ENCODE data around the gene VGLL1. TPM values are rescaled to one million over a fixed set of nuclear protein-coding genes. Genes with fewer than 3 reads are reported as not detected.
A peak's percentile ranks its signal among the peaks of the same experiment; 100 is the strongest.

The VGLL1 gene
- total and polyA plus RNA-seq, 10 of the 15 experiments (the other 5 are each of a cell fraction or from before 2014, with no cell fraction given) = not detected

DNA sequence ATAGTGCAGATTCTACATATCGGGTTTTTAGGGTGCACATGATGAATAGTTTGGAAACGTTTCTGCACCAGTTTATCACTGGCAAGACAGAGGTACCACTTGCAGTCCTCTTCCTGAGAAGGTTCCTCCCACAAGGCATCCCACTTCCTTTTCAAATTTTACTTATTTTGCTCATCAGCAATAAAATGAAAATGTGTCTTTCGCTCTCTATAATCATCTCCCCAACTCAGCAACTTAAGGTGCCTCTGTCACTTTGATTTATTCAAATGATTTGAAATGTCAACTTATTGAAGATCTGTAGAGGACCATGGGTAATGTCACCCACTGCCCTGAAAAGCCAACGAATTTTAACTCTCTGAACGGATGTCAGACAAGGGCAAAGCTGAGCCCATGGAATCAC, 53.2 kb downstream of the VGLL1 start:
- CTCF ChIA-PET = interaction anchor here (1.4 to 1.9 kb wide), 3 partner anchors 9 to 108 kb away, joined by 3 to 6 read pairs (median 6); no protein-coding TSS in a partner anchor
- intact Hi-C loops (cut with micrococcal nuclease; ENCODE audit: unreplicated experiment) = no loop called here
- Histone ChIP-seq H2AFZ (ENCODE audit: control insufficient read depth, low read depth, low read length) (no peak overlapping the region; the same call in 1 of the 2 replicates), H3K4me2 (ENCODE audit: control insufficient read depth, insufficient read depth) (peak overlapping the region; percentile 46), H3K4me3 (peak overlapping the region; percentile 10; the same call in 1 of the 2 replicates), H4K20me1 (ENCODE audit: control insufficient read depth, insufficient read depth) (no peaks in the 10 kb centered on the region), H3K36me3 (ENCODE audit: control insufficient read depth in 2 of 2, insufficient read depth in 2 of 2, low read length in 1 of 2) (no peaks in the 10 kb centered on the region), H3K27me3 (replicated peaks in 1 of 2; ENCODE audit: control insufficient read depth in 2 of 2, insufficient read depth in 2 of 2, low read length in 1 of 2) (no peaks in the 10 kb centered on the region), H3K79me2 (ENCODE audit: control insufficient read depth, insufficient read depth, low read length) (no peaks in the 10 kb centered on the region), H3K9me3 (replicated peaks; ENCODE audit: control insufficient read depth, insufficient read depth, low read length) (no peaks in the 10 kb centered on the region), H3K27ac (ENCODE audit: control insufficient read depth, insufficient read depth) (peak overlapping the region; percentile 27; the same call in 1 of the 2 replicates), H3K9ac (ENCODE audit: control insufficient read depth, insufficient read depth, low read length) (no peak overlapping the region), H3K4me1 (ENCODE audit: control insufficient read depth, insufficient read depth, low read length) (peaks cover 25% of the 10 kb centered on the region)
- BruUV-seq (replicated peaks) = no TSS peak
- ATAC-seq (no peak), FAIRE-seq (no peak), DNase-seq (ENCODE audit: low read depth, low spot score) (no peak)
- in situ Hi-C loops (cut with MboI) = no loop called here
- TF ChIP-seq SIX5 (IDR thresholded peaks at IDR 0.05; ENCODE audit: low read depth, low read length, severe bottlenecking) (no peak), BMI1 (IDR thresholded peaks at IDR 0.05; ENCODE audit: borderline replicate concordance) (no peak), RCOR1 (conservative IDR thresholded peaks at IDR 0.05; ENCODE audit: low read depth, low read length) (no peak), GATAD2B (conservative IDR thresholded peaks at IDR 0.05; ENCODE audit: low read depth) (no peak), NBN (IDR thresholded peaks at IDR 0.05) (no peak)
- 37% methylated on average over 5 of the region's 5 CpGs for WGBS (ENCODE audit: insufficient coverage, insufficient replicate concordance, low lambda C conversion rate, missing lambda C conversion rate)
- SMC1A ChIA-PET (ENCODE audit: uncharacterized antibody, unreplicated experiment) = interaction anchor here (0.9 to 2.4 kb wide), 4 partner anchors 9 to 109 kb away, joined by 3 to 5 read pairs (median 4); no protein-coding TSS in a partner anchor
- POLR2A ChIA-PET = interaction anchor here (0.6 kb wide), 1 partner anchor 88 kb away, joined by 6 read pairs; no protein-coding TSS in a partner anchor
- RAD21 ChIA-PET (ENCODE audit: unreplicated experiment) = interaction anchor here (1.4 to 1.8 kb wide), 3 partner anchors 11 to 557 kb away, joined by 3 to 4 read pairs (median 3); no protein-coding TSS in a partner anchor

DNA sequence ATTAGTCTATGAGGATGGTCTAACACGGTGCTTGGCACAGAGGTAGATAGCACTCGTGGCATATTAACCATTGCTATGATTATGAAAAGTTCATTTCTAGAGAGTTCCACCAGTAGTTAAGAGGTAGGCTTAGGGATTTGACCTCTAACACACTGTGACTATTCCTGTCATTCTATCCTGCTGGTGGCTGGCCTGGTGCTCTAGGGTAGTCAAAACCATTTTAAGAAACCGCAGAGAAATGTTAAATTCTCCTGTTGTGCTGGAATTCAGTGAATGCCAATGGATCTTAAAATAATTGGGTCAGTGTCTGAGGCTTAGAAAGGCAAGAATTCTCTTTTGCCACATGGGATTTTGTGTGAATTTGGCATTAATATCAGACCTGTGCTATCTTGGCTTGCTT, 53.9 kb downstream of the VGLL1 start:
- CTCF ChIA-PET = interaction anchor here (1.5 to 1.9 kb wide), 3 partner anchors 8 to 108 kb away, joined by 6 read pairs; no protein-coding TSS in a partner anchor
- SMC1A ChIA-PET (ENCODE audit: uncharacterized antibody, unreplicated experiment) = interaction anchor here (1.5 to 2.4 kb wide), 2 partner anchors 8 to 9 kb away, joined by 5 read pairs; no protein-coding TSS in a partner anchor
- RAD21 ChIA-PET (ENCODE audit: unreplicated experiment) = interaction anchor here (1.4 kb wide), 1 partner anchor 11 kb away, joined by 3 read pairs; no protein-coding TSS in a partner anchor
- H3K27ac ChIP-seq (ENCODE audit: control insufficient read depth, insufficient read depth) = peak overlapping the region; percentile 27
- H3K4me2 ChIP-seq (ENCODE audit: control insufficient read depth, insufficient read depth) = peak overlapping the region; percentile 46; the same call in 1 of the 2 replicates
- no peaks in the 10 kb centered on the region for H3K27me3 ChIP-seq (replicated peaks in 1 of 2; ENCODE audit: control insufficient read depth in 2 of 2, insufficient read depth in 2 of 2, low read length in 1 of 2)
- H3K9ac ChIP-seq (ENCODE audit: control insufficient read depth, insufficient read depth, low read length) = no peak overlapping the region
- intact Hi-C loops (cut with micrococcal nuclease; ENCODE audit: unreplicated experiment) (no loop called here), in situ Hi-C loops (cut with MboI) (no loop called here)
- no peaks in the 10 kb centered on the region for H3K9me3 ChIP-seq (replicated peaks; ENCODE audit: control insufficient read depth, insufficient read depth, low read length)
- peaks cover 25% of the 10 kb centered on the region for H3K4me1 ChIP-seq (ENCODE audit: control insufficient read depth, insufficient read depth, low read length)
- ATAC-seq (no peak), FAIRE-seq (no peak), DNase-seq (ENCODE audit: low read depth, low spot score) (no peak)
- no peak overlapping the region for H3K4me3 ChIP-seq
- no peaks in the 10 kb centered on the region for H3K36me3 ChIP-seq (ENCODE audit: control insufficient read depth in 2 of 2, insufficient read depth in 2 of 2, low read length in 1 of 2)
- H2AFZ ChIP-seq (ENCODE audit: control insufficient read depth, low read depth, low read length) = peak overlapping the region; percentile 54
- no peaks in the 10 kb centered on the region for H4K20me1 ChIP-seq (ENCODE audit: control insufficient read depth, insufficient read depth)
- BruUV-seq (replicated peaks) = no TSS peak
- 51% methylated on average over 3 of the region's 3 CpGs for WGBS (ENCODE audit: insufficient coverage, insufficient replicate concordance, low lambda C conversion rate, missing lambda C conversion rate)
- H3K79me2 ChIP-seq (ENCODE audit: control insufficient read depth, insufficient read depth, low read length) = no peaks in the 10 kb centered on the region
- POLR2A ChIA-PET = no interaction called here
- TF ChIP-seq EZH2 (IDR thresholded peaks at IDR 0.05; ENCODE audit: borderline replicate concordance, control insufficient read depth, low read depth, low read length) (no peak), MEF2B (IDR thresholded peaks at IDR 0.05; ENCODE audit: partially characterized antibody, poor library complexity, severe bottlenecking) (no peak), HDAC2 (IDR thresholded peaks at IDR 0.05) (no peak), RCOR1 (conservative IDR thresholded peaks at IDR 0.05; ENCODE audit: low read depth, low read length) (no peak), SUPT20H (IDR thresholded peaks at IDR 0.05; ENCODE audit: borderline replicate concordance, control insufficient read depth, low read depth, low read length) (no peak), JUNB (IDR thresholded peaks at IDR 0.05) (no peak), NFYB (IDR thresholded peaks at IDR 0.05; ENCODE audit: insufficient read depth, low read depth, low read length) (no peak)
- TF ChIP-seq, protein P1, sequence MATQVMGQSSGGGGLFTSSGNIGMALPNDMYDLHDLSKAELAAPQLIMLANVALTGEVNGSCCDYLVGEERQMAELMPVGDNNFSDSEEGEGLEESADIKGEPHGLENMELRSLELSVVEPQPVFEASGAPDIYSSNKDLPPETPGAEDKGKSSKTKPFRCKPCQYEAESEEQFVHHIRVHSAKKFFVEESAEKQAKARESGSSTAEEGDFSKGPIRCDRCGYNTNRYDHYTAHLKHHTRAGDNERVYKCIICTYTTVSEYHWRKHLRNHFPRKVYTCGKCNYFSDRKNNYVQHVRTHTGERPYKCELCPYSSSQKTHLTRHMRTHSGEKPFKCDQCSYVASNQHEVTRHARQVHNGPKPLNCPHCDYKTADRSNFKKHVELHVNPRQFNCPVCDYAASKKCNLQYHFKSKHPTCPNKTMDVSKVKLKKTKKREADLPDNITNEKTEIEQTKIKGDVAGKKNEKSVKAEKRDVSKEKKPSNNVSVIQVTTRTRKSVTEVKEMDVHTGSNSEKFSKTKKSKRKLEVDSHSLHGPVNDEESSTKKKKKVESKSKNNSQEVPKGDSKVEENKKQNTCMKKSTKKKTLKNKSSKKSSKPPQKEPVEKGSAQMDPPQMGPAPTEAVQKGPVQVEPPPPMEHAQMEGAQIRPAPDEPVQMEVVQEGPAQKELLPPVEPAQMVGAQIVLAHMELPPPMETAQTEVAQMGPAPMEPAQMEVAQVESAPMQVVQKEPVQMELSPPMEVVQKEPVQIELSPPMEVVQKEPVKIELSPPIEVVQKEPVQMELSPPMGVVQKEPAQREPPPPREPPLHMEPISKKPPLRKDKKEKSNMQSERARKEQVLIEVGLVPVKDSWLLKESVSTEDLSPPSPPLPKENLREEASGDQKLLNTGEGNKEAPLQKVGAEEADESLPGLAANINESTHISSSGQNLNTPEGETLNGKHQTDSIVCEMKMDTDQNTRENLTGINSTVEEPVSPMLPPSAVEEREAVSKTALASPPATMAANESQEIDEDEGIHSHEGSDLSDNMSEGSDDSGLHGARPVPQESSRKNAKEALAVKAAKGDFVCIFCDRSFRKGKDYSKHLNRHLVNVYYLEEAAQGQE (IDR thresholded peaks at IDR 0.05; ENCODE audit: low read depth, low read length) = no peak
- TF ChIP-seq, protein P2, sequence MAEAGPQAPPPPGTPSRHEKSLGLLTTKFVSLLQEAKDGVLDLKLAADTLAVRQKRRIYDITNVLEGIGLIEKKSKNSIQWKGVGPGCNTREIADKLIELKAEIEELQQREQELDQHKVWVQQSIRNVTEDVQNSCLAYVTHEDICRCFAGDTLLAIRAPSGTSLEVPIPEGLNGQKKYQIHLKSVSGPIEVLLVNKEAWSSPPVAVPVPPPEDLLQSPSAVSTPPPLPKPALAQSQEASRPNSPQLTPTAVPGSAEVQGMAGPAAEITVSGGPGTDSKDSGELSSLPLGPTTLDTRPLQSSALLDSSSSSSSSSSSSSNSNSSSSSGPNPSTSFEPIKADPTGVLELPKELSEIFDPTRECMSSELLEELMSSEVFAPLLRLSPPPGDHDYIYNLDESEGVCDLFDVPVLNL (IDR thresholded peaks at IDR 0.05; ENCODE audit: low read depth, low read length) = no peak

Data from GM12878 (cell line).